Limb (tissue), 2 donors: ENCODE results near the gene SUOX.
A peak's percentile ranks its signal among the peaks of the same experiment; 100 is the strongest.
"Not testable (repeated sequence)": the region's sequence is repeated elsewhere in the genome, so short reads cannot be mapped to it uniquely, and the experiment has no call there.

Source experiments
- DNase-seq, 2 donors: peaks; one replicate each; pipeline ENCODE4 v3.0.0-alpha.2; 2016; ENCODE audit errors: extremely low spot score in 2 of 2

Gene SUOX

DNA sequence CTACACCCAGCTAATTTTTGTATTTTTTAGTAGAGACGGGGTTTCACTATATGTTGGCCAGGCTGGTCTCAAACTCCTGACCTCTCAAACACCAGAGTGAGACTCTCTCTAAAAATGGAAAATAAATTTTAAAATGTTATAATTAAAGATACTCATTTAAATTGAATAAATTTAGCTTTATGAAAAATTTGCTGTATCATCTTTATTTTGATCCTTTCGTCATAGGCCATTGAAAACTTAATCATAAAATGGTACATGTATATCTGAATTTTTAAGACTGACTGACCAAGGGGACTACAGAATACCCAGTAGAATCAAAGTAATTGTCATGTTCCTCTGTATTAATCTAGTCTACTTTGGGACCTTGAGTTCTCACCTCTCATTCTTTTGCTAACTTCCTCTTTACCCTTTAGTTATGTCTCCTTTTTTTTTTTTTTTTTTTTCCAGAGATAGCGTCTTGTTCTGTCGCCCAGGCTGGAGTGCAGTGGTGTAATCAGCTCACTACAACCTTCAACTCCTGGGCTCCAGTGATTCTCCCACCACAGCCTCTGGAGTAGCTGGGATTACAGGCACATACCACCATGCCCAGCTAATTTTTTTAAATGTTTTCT, 13.7 kb upstream of the SUOX start:
- DNase-seq = no peak

DNA sequence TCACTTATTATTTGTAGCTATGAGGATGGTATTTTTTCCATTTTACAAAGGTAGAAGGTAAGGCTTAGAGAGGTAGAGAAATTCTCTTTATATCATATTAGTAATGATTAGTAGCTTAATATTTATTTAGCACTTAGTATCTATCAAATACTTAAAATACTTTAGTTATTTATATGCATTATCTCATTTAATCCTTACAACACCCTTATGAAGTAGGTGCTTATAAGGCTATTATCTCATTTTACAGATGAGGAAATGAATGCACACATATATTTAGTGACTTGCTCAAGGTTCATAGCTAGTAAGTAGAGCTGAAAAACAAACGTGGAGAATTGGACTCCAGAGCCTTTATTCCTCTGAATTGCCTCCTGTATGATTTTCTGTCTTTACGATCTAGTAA, 12.2 kb upstream of the SUOX start:
- DNase-seq = no peak

DNA sequence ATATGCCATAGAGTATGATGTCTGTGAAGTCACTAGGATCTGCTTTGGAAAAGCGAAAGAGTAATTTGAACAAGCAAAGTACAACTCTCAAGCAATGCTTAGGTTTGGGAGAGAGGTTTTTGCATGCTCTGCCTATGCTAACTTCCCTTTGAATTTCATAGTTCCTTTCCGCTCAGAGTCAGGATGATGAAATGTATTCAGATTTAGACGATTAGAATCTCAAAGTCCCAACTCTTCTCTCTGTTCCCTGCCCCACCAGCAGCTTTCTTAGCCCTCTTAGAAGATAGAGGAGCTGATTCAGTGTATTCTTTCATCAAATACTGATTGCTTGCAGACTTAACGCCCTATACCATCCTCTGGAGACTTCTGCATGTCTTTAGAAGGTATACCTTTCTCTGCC, 11.7 kb upstream of the SUOX start:
- DNase-seq = no peak

DNA sequence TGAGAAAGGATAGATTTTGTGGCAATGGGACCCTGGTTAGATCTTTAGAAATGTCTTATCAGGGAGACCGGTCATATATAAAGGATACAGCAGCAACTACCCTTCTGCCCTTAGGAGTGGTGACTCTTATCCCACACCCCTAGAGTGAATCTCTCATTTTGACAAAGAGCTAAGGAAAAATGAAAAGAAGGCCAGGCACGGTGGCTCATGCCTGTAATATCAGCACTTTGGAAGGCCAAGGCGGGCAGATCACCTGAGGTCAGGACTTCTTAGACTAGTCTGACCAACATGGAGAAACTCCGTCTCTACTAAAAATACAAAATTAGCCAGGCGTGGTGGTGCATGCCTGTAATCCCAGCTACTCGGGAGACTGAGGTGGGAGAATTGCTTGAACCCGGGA, 11.1 kb upstream of the SUOX start:
- not testable (repeated sequence) for DNase-seq

DNA sequence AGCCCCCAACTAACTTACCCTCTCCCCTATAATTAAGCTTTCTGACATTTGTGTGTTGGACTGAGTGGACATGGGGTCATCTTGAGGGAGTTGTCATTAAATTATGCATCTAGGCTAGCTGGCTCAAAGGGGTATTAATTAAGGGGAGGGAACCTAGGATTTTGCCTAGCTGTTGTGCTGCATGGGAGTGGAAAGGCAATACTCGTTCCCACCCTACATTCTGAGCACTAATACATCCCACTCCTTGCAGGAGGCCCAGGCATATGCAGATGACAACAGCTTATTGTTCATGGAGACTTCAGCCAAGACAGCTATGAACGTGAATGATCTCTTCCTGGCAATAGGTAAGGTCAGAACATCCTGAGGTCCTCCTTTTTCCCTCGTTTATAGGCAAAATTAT, 6.0 kb upstream of the SUOX start:
- no peak for DNase-seq

DNA sequence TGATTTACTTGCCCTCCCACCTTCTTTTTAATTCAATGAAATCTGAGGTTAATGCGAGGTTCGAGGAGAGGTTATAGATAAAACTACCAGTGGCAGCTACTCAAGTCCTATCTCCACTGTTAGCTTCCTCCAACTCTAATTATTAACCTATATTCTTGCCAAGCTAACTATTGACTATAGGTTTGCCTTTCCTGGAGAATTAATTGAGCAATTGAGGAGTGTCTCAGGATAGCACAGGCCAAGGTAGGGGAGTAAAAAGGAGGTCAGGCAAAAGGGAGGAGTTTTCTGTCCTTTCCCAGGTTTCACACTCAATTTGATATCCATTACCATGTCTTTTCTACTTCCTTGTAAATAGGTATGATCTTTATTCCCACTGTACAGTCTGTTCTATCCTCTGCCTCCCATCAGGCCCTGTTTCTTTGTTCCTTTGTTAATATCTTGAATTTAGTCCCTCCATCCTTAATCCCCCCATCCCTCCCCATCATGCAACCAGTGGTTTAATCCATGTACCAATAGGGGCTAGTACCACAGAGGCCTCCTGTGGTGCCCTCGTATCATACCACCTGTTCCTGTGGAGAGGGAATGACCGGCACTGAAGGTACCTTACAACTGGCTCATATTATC, 3.7 kb upstream of the SUOX start:
- DNase-seq = no peak

DNA sequence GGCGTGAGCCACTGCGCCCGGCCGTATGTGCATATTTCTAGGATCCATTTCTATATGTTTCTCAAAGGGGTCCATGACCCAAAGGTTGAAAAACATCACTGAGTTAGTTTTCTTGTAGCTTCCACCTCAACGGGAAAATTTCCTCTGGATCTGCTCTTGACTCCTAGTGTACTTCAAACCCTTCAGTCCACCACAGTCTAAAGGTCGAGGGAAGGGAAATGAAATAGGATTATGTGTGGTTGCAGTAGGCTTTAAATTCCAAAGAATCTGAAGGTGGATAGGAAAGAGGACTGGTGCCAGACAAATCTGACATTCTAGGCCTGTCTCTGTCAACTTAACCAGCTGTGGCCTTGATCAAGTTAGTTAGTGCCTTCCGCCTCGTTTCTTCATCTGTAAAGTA, 1.7 kb upstream of the SUOX start:
- no peak for DNase-seq

DNA sequence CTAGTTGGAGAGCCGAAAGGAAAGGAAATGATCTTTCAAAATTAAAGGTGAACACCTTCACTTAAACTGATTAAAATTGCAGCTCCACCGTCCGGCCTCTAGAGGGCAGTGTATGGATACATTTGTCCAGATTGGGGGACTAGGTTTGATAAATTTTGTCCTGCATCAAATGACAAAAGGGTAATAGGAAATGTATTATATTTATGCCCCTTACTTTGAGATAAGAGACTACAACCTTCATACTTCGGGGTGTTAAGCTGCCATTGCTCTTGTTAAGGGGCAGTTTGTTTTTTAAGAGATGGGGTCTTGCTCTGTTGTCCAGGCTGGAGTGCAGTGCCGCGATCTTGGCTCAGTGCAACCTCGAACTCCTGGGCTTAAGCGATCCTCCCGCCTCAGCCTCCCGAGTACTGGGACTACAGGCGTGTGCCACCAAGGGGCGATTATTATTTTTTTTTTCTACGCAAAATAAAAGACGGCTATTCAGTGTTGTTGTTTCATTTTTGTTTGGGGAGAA, 818 bp upstream of the SUOX start:
- DNase-seq = peak; percentile 63 to 70

DNA sequence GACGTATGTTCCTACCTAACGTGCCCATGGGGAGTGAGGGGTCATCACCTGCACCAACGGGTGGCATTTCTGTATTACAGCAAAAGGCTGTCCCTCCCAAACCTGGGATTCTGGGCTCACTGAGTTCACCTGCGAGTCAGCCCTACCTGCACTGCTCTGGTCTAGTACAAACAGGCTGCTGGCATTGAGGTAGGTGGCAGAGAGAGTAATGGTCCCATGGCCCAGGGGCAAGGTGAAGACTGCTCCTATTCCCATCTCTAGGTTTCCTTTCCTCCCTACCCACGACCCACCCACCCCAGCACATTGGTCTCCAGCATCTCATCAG, 421 bp downstream of the SUOX start:
- DNase-seq = no peak

DNA sequence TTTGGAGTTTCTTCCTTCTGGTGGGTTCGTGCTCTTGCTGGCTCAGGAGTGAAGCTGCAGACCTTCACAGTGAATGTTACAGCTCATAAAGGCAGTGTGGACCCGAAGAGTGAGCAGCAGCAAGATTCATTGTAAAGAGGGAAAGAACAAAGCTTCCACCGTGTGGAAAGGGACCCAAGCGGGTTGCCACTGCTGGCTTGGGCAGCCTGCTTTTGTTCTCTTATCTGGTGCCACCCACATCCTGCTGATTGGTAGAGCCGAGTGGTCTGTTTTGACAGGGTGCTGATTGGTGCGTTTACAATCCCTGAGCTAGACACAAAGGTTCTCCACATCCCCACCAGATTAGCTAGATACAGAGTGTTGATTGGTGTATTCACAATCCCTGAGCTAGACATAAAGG, 2.4 kb downstream of the SUOX start:
- not testable (repeated sequence) for DNase-seq

DNA sequence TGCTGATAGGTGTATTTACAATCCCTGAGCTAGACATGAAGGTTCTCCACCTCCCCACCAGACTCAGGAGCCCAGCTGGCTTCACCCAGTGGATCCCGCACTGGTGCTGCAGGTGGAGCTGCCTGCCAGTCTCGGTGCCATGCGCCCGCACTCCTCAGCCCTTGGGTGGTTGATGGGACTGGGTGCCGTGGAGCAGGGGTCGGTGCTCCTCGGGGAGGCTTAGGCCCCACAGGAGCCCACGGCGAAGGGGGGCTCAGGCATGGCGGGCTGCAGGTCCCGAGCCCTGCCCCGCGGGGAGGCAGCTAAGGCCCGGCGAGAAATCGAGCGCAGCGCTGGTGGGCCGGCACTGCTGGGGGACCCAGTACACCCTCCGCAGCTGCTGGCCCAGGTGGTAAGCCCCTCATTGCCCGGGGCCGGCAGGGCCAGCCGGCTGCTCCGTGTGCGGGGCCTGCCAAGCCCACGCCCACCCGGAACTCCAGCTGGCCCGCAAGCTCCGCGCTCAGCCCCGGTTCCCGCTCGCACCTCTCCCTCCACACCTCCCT, 3.0 kb downstream of the SUOX start:
- DNase-seq = not testable (repeated sequence)

DNA sequence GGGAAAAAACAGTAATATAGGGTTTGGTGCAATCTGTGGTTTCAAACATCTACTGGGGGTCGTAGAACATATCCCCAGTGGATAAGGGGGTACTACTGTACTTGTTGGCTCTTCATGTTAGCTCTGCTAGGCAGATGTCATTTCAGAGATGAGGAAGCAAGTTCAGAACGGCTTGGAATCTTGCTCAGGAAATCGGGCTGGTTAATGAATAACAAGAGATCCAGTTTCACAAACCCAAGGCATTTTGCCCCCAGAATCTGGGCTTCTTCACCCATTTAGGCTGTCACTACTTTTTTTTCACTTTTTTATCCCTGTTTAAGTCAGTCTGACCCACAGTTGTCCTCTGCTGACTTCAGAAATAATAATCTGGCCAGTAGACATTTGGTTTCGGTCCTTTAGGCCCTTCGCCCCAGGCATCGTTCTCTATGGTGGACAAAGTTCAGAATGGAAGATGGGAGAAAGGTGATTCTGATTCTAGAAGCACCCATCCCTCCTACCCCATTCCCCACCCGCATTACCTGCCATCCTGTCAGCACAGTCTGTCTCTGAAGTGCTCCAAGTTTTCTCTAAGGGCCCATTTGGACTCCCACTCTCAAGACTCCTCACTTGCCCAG, 4.5 kb downstream of the SUOX start:
- DNase-seq = no peak

DNA sequence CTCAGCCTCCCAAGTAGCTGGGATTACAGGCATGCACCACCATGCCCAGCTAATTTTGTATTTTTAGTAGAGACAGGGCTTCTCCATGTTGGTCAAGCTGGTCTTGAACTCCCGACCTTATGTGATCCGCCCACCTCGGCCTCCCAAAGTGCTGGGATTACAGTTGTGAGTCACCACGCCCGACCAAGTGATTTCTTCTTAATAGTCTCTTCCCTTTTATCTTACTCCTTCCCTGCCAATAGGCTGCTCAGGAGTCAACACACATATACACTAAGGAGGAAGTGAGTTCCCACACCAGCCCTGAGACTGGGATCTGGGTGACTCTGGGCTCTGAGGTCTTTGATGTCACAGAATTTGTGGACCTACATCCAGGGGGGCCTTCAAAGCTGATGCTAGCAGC, 6.3 kb downstream of the SUOX start:
- DNase-seq = not testable (repeated sequence)

DNA sequence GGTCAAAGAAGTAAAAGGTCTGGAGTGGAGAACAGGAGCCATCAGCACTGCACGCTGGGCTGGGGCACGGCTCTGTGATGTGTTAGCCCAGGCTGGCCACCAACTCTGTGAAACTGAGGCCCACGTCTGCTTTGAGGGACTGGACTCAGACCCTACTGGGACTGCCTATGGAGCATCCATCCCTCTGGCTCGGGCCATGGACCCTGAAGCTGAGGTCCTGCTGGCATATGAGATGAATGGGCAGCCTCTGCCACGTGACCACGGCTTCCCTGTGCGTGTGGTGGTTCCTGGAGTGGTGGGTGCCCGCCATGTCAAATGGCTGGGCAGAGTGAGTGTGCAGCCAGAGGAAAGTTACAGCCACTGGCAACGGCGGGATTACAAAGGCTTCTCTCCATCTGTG, 7.1 kb downstream of the SUOX start:
- DNase-seq = no peak

DNA sequence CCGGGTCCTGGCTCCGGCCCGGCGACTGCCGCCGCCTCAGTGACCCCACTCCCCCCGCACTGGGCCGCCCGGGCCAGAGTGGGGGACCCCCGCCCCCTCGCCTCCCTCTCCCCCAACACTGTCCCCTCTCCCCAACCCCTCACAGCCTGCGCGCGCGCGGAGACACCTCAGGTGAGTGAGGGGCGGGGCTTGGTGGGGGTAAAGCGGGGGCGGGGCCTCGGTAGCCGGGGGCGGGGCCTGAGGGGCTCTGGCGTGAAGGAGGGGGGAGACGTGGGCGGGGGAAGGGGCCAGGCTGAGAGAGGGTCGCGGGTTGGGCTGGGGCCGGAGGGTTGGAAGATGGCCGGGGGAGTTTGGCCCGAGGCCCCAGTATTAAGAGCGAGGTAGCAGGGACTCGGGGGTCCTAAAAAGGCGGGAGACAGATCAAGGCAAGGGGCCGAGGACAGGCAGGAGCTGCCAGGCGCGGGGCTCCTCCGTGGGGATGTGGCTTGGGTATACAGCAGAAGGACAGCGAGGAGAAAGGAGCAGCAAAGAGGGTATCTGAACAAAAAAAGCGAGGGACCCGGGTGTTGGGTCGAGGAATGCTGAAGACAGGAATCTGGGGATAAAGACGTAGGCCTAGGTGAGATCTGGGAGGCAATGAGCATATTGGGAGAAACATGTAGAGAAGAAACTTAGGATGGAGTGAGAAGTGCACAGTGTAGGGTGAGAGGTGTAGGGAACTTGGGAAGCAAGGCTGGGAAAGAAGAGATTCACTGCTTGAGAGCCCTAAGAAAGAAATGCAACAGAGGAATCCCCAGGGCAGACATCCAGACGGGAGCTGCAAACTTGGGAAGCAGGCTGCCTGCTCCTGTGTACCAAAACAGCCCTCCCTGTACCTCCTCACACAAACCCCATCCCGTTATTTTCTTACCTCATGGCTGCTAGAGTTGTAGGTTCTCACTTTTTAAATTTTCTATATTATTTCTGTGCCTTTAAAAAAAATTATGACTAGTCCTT, 10.8 kb downstream of the SUOX start:
- DNase-seq = peak; percentile 55 to 91

DNA sequence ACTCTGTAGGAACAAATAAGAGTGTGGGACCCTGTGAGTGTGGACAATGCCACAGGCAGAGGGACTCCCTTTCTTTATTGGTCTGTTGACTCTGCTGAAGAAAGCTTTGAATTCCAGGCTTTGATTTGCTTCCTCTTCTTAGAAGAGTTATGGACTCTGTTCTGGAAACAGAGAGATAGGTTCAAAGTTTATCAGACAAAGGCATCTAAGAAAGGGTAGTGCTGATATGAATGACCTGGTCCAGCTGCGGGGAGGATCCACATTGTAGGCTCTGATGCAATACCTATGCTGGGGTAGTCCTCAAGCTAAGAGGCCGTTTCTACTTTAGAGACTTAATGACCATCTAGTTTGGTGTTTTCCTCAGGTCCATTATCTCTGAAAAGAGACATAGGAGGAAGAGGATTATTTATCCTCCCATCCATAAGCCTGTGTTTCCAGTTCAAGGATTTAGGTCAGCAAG, 13.1 kb downstream of the SUOX start:
- no peak for DNase-seq

DNA sequence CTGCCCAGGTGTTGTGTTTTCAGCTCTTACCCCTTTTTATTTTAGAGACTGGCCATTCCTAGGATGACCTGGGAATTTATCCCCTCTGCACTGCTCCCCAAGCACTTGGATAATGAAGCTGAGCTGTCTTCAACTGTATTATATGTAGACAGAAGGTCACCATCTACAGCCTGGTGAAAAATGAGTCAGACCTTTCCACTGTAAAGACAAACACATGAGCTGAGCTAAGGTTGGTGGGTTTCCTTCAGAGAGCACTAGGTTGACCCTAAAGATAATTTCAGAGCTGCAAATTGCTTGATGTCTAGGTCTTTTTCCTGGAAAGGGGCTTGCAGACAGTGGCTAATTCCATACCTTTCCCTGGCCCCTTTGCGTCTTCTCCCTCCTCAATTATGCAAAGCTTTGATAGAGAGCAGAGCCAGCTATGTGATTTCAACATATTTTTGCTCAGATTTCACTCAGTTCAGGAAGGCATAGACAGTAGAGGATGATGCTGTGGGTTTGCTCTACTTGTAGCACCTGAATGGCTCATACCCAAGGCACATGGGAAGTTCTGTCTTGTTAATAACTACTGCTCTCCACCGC, 14.5 kb downstream of the SUOX start:
- DNase-seq = no peak

DNA sequence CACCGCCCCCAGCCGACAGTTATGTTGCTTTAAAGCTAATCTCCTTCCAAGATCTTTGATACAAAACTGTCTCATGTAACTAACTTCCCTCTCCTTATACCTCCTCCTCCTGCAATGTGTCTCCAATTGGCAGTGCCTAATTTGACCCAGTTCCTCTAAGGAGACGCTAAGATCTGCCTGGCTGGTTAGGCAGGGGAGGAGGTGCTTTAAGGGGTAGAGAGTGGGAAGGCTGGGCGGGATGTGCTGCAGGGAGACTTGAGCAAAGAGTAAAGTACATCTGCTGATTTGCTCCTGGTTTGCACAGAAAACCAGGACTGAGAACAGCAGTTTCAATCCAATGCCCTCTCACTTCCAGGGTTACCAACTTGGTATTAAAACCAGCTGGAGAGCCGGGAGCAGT, 16.4 kb downstream of the SUOX start:
- no peak for DNase-seq

DNA sequence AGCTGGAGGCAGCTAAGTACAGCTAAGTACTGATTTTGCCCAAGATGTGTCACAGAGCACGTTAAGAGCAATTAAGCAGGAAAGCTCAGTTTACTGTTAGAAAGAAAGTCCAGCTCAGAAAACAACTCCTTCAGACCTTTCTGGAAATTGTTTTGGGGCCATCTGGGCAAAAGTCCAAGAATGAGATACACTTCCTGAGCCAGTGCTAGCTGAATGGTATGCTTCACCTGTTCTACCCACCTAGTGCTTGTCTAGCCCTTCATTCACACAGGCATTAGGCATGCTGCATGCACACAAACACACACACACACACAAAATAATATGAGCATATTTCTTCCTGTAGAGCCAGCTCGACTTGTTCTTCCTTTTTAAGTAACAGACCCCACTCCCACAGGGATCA, 17.1 kb downstream of the SUOX start:
- DNase-seq = no peak

DNA sequence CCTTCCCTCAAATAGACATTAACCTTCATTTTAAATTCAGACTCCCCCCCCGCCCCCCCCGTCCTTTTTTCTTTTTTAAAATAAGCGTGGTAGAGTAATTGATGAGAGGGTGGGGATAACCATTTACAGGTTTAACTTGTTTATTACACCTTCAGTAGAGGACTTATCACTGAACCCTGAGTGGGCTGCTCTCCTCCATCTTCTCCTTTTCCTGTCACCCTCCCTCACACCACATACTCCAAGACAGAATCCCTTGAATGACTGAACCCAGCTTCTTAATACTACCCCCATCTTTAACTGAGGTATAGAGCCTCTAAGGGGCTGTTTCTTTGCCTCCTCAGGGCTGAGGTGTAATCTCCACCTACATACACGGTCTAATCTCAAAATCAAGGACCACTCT, 20.1 kb downstream of the SUOX start:
- no peak for DNase-seq

DNA sequence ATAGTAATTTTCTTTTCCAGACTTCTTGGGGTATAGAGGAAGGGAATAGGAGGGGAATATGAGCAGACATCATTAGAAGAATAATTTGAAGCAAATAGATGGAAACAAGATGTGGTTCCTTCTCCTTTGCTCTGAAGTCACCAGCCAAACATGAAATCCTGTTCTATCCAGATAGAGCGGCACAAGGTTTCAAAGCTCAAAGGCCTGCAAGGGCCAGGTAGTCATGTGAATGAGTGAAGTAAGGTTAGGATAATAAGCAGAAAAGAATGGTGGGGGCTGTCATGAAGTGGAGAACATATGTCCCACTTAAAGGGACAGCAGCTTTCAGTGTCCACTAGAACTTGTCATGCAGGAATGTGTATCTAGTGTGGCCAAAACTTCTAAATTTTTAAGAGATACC, 21.3 kb downstream of the SUOX start:
- no peak for DNase-seq
